ENCODE data around the gene DPH2. TPM values are rescaled to one million over a fixed set of nuclear protein-coding genes. Genes with fewer than 3 reads are reported as not detected.

The DPH2 gene
- polyA plus RNA-seq, 6 donors from 2014 or later = 23.4 to 58.5 (median 30.9) TPM

- H3K4me1 Mint-ChIP-seq = peaks cover 51 to 63% (median 59%) of the 10 kb centered on the region in 3 donors
- no peak for ATAC-seq (ENCODE audit: low read depth in 2 of 2)
- H3K4me3 Mint-ChIP-seq = peak overlapping the region; percentile 68 to 97 (median 95)
- no peaks in the 10 kb centered on the region for H3K9me3 Mint-ChIP-seq
- DNase-seq = no peak
- peaks cover 8 to 18% of the 10 kb centered on the region in 2 donors for H3K36me3 Mint-ChIP-seq
- H3K27ac Mint-ChIP-seq = peak overlapping the region in 2 of 6 donors; percentile 12 to 74
- H3K27me3 Mint-ChIP-seq = no peaks in the 10 kb centered on the region
Observed at GRCh38 chr1:43978264-43978550, 8.4 kb downstream of the DPH2 start.

- Mint-ChIP-seq H3K27ac (peak within 1 kb of the TSS; percentile 0 to 88 (median 75)), H3K27me3 (no peaks in the 10 kb centered on the region), H3K9me3 (no peaks in the 10 kb centered on the region), H3K4me3 (peak within 1 kb of the TSS; percentile 79 to 97 (median 95)), H3K36me3 (peaks cover 8 to 18% of the 10 kb centered on the region in 2 donors), H3K4me1 (peaks cover 47 to 58% (median 54%) of the 10 kb centered on the region in 3 donors)
- ATAC-seq (ENCODE audit: low read depth in 2 of 2) (no peak), DNase-seq (peak; percentile 25)
Observed at GRCh38 chr1:43978551-43979260, 8.9 kb downstream of the DPH2 start, which contains the start of gene B4GALT2. TSS of gene B4GALT2 (plus strand) at chr1:43979210. CDS start at chr1:43981161, 1,951 bp downstream.

GRCh38 chr1:43979261-43979527 lies 9.4 kb downstream of the DPH2 start:
- DNase-seq (no peak), ATAC-seq (ENCODE audit: low read depth in 2 of 2) (no peak)
- peak overlapping the region in 1 of 8 donors; percentile 81 for H3K4me3 Mint-ChIP-seq
- H3K36me3 Mint-ChIP-seq = peaks cover 8 to 18% of the 10 kb centered on the region in 2 donors
- peaks cover 42 to 53% (median 49%) of the 10 kb centered on the region in 3 donors for H3K4me1 Mint-ChIP-seq
- no peak overlapping the region for H3K27ac Mint-ChIP-seq
- no peaks in the 10 kb centered on the region for H3K9me3 Mint-ChIP-seq
- H3K27me3 Mint-ChIP-seq = no peaks in the 10 kb centered on the region

GRCh38 chr1:43979528-43980254 lies 9.9 kb downstream of the DPH2 start:
- H3K27ac Mint-ChIP-seq = peak overlapping the region in 5 of 6 donors; percentile 0 to 88 (median 76)
- H3K9me3 Mint-ChIP-seq = no peaks in the 10 kb centered on the region
- no peak for ATAC-seq (ENCODE audit: low read depth in 2 of 2)
- H3K36me3 Mint-ChIP-seq = peaks cover 8 to 18% of the 10 kb centered on the region in 2 donors
- no peak for DNase-seq
- H3K27me3 Mint-ChIP-seq = no peaks in the 10 kb centered on the region
- H3K4me1 Mint-ChIP-seq = peaks cover 39 to 49% (median 47%) of the 10 kb centered on the region in 3 donors
- H3K4me3 Mint-ChIP-seq = peak overlapping the region; percentile 79 to 93 (median 88)

GRCh38 chr1:43980255-43981134 lies 10.7 kb downstream of the DPH2 start:
- no peaks in the 10 kb centered on the region for H3K9me3 Mint-ChIP-seq
- peak overlapping the region; percentile 79 to 93 (median 88) for H3K4me3 Mint-ChIP-seq
- H3K27me3 Mint-ChIP-seq = no peaks in the 10 kb centered on the region
- peaks cover 8 to 18% of the 10 kb centered on the region in 2 donors for H3K36me3 Mint-ChIP-seq
- ATAC-seq (ENCODE audit: low read depth in 2 of 2) (peak in 1 of 2 donors; percentile 17), DNase-seq (no peak)
- peak overlapping the region in 4 of 6 donors; percentile 0 to 88 (median 6) for H3K27ac Mint-ChIP-seq
- peaks cover 38 to 47% (median 45%) of the 10 kb centered on the region in 3 donors for H3K4me1 Mint-ChIP-seq

GRCh38 chr1:43981135-43981491 lies 11.3 kb downstream of the DPH2 start:
- H3K9me3 Mint-ChIP-seq = no peaks in the 10 kb centered on the region
- peak overlapping the region in 3 of 8 donors; percentile 5 to 81 (median 18) for H3K4me3 Mint-ChIP-seq
- H3K27ac Mint-ChIP-seq = peak overlapping the region in 1 of 6 donors; percentile 36
- H3K4me1 Mint-ChIP-seq = peaks cover 33 to 41% (median 39%) of the 10 kb centered on the region in 3 donors
- ATAC-seq (ENCODE audit: low read depth in 2 of 2) (peak; percentile 25 to 34), DNase-seq (peak; percentile 34)
- peaks cover 8 to 18% of the 10 kb centered on the region in 2 donors for H3K36me3 Mint-ChIP-seq
- H3K27me3 Mint-ChIP-seq = no peaks in the 10 kb centered on the region

GRCh38 chr1:43981636-43982035 lies 11.8 kb downstream of the DPH2 start:
- DNase-seq (no peak), ATAC-seq (ENCODE audit: low read depth in 2 of 2) (no peak)
- Mint-ChIP-seq H3K27ac (no peak overlapping the region), H3K4me3 (no peak overlapping the region), H3K4me1 (peaks cover 29 to 36% (median 33%) of the 10 kb centered on the region in 3 donors), H3K27me3 (no peaks in the 10 kb centered on the region), H3K9me3 (no peaks in the 10 kb centered on the region), H3K36me3 (peaks cover 8 to 16% of the 10 kb centered on the region in 2 donors)

- no peak for DNase-seq
- ATAC-seq (ENCODE audit: low read depth in 2 of 2) = no peak
- Mint-ChIP-seq H3K27ac (no peak overlapping the region), H3K27me3 (no peaks in the 10 kb centered on the region), H3K4me3 (no peak overlapping the region), H3K4me1 (peaks cover 23 to 30% (median 27%) of the 10 kb centered on the region in 3 donors), H3K9me3 (no peaks in the 10 kb centered on the region), H3K36me3 (peaks cover 3 to 9% of the 10 kb centered on the region in 2 donors)
Observed at GRCh38 chr1:43982241-43982640, 12.4 kb downstream of the DPH2 start.

GRCh38 chr1:43982808-43983207 lies 13.0 kb downstream of the DPH2 start:
- peaks cover 17 to 24% (median 22%) of the 10 kb centered on the region in 3 donors for H3K4me1 Mint-ChIP-seq
- no peak overlapping the region for H3K4me3 Mint-ChIP-seq
- peaks cover 0 to 4% of the 10 kb centered on the region in 2 donors for H3K36me3 Mint-ChIP-seq
- ATAC-seq (ENCODE audit: low read depth in 2 of 2) = no peak
- no peak overlapping the region for H3K27ac Mint-ChIP-seq
- no peaks in the 10 kb centered on the region for H3K27me3 Mint-ChIP-seq
- DNase-seq = no peak
- H3K9me3 Mint-ChIP-seq = no peaks in the 10 kb centered on the region

GRCh38 chr1:43983253-43983899 lies 13.6 kb downstream of the DPH2 start:
- DNase-seq = no peak
- Mint-ChIP-seq H3K27me3 (no peaks in the 10 kb centered on the region), H3K4me1 (peaks cover 12 to 18% (median 16%) of the 10 kb centered on the region in 3 donors), H3K4me3 (peak overlapping the region in 1 of 8 donors; percentile 9), H3K9me3 (no peaks in the 10 kb centered on the region), H3K27ac (no peak overlapping the region), H3K36me3 (no peaks in the 10 kb centered on the region)
- ATAC-seq (ENCODE audit: low read depth in 2 of 2) = no peak

- H3K4me3 Mint-ChIP-seq = peak overlapping the region in 1 of 8 donors; percentile 6
- H3K27ac Mint-ChIP-seq = no peak overlapping the region
- H3K9me3 Mint-ChIP-seq = no peaks in the 10 kb centered on the region
Observed at GRCh38 chr1:43984855-43985254, 15.0 kb downstream of the DPH2 start.

GRCh38 chr1:43985984-43986595 lies 16.3 kb downstream of the DPH2 start:
- DNase-seq = no peak
- no peaks in the 10 kb centered on the region for H3K9me3 Mint-ChIP-seq
- no peaks in the 10 kb centered on the region for H3K27me3 Mint-ChIP-seq
- peak overlapping the region in 1 of 8 donors; percentile 70 for H3K4me3 Mint-ChIP-seq
- no peaks in the 10 kb centered on the region for H3K36me3 Mint-ChIP-seq
- H3K27ac Mint-ChIP-seq = peak overlapping the region in 1 of 6 donors; percentile 28
- peaks cover 3 to 5% (median 3%) of the 10 kb centered on the region in 3 donors for H3K4me1 Mint-ChIP-seq
- no peak for ATAC-seq (ENCODE audit: low read depth in 2 of 2)

More at GRCh38 chr1:43984855-43985254, 15.0 kb downstream of the DPH2 start:
- Mint-ChIP-seq H3K4me1 (peaks cover 9 to 11% (median 10%) of the 10 kb centered on the region in 3 donors), H3K36me3 (no peaks in the 10 kb centered on the region), H3K27me3 (no peaks in the 10 kb centered on the region)
- no peak for ATAC-seq (ENCODE audit: low read depth in 2 of 2)
- DNase-seq = no peak
